Pons (tissue), 1 donor: Measurements from ENCODE around the gene OPALIN.
A peak's percentile ranks its signal among the peaks of the same experiment; 100 is the strongest.

Source experiments
- DNase-seq: peaks from one replicate; pipeline ENCODE4 v3.0.0-alpha.2; 2016; ENCODE audit warnings: low spot score

The OPALIN gene

DNA sequence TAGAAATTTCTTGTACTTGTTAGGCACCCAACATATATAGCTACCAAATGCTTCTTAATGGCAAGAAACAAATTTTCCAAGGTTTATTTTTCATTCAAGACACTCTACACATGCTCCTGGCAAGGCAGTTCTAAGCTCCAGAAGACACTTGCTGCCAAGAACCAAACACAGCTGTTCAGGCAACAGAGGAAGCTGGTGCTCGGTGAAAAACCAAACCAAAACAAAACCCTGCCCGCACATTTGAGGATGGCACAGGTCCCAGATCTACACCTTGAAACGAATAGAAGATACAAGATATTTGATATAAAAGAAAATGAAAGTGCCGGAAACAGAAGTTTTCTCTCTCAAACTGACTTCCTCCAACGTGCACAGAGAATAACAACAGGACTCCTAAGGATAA is 59.4 kb downstream of the OPALIN start:
- DNase-seq: peak; percentile 31

DNA sequence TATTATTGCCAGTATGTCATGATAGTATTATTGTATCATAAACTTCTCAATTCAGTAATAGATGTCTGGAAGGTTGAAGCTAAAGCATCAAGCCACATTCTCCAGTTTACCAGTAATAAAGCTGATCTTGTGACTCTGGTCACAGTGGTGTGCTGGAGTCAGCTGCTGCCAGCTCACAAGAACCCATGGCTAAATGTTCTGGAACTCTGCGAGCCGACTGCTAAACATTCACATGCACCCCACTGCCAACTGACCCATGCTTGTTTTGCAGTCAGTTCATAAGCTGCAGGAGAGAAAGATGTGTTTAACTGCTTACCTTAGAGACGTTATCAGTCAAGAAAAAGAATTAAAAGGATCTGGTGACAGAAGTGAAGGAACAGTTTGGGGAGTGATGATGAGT is 60.4 kb downstream of the OPALIN start:
- no peak for DNase-seq

DNA sequence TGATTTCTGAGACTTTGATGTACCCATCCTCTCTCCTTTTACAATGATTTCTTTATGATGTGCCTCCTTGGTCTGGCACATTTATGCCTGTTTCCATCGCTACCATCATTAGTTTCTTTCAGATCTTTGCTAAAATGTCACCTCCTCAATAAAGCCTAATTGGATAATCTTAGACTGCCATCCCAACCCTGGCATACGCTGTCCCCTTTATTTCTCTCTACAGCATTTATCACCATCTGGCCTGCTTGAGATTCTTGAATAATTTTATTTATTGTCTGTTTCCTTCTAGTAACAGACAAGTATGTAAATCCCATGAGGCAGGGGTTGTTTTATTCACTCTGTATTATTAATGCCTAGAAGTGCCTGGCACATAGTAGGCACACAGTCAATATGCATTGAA is 61.3 kb downstream of the OPALIN start:
- no peak for DNase-seq

GRCh38 chr10:96295475-96295874 is 63.3 kb downstream of the OPALIN start:
- DNase-seq: no peak
